HG03025 (cell line): Measurements from ENCODE around the gene CHST6.
"Not testable (repeated sequence)": the region's sequence is repeated elsewhere in the genome, so short reads cannot be mapped to it uniquely, and the experiment has no call there.

Experiments
- ATAC-seq: cut with Tn5 transposase; IDR thresholded peaks from one replicate; pipeline ENCODE4 v1.9.1; 2021; ENCODE audit warnings: mild to moderate bottlenecking, moderate library complexity; ENCODE audit not compliant: unreplicated experiment, low FRiP score

CHST6 gene

DNA sequence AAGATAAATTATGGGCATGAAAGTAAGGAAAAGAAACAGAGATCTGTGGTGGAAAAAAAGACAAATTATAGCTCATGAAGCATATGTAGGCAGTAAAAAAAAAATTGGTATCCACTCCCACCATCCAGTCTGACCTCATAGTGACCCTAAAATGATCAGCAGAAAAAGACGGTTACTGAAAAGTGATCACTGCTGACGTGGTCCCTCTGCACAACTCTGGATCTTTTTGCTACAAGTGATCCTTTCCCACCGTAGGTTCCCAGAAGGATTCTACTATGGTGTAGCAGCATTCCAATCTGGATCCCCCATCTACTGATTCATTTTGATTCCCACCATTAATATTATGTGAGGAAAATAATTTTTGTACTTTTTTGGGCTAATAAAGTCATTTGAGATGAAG lies 10.9 kb upstream of the CHST6 start:
- ATAC-seq: no peak

GRCh38 chr16:75503801-75504200 lies 8.6 kb upstream of the CHST6 start:
- ATAC-seq: no peak

DNA sequence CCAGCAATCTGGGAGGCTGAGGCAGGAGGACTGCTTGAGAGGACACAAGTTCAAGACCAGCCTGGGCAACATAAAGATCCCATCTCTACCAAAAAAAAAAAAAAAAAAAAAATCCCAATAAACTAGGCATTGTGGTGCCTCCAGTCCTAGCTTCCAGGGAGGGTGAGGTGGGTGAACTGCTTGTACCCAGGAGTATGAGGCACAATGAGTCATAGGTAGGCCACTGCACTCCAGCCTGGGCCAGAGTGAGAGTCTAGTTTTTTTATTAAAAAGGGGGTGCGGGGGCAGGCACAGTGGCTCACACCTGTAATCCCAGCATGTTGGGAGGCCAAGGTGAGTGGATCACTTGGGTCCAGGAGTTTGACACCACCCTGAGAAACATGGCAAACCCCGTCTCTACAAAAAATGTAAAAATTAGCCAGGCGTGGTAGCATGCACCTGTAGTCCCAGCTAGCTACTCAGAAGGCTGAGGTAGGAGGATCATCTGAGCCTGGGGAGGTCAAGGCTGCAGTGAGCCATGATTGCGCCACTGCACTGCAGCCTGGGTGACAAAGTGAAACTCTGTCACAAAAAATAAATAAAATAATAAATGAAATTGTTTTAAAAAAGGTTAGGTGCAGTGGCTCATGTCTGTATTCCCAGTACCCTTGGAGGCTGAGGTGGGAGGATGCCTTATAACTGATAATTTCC lies 7.8 kb upstream of the CHST6 start:
- ATAC-seq: no peak

- ATAC-seq: not testable (repeated sequence)
Measured at GRCh38 chr16:75501820-75502219, 6.6 kb upstream of the CHST6 start.

DNA sequence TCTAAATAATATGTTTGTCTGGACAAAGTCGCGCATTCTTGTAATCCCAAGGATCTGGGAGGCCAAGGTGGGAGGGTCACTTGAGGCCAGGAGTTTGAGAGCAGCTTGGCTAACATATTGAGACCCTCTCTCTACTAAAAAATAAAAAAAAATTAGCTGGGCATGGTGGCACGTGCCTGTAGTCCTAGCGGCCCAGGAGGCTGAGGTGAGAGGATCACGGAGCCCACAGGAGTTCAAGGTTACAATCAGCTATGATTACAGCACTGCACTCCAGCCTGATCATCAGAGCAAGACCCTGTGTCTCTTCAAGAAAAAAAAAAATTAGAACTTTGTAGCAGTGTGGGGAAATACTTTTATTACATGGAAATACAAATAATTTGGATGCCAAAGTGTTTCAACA lies 6.1 kb upstream of the CHST6 start:
- ATAC-seq: no peak

GRCh38 chr16:75498605-75499322 lies 3.5 kb upstream of the CHST6 start:
- not testable (repeated sequence) for ATAC-seq

GRCh38 chr16:75497558-75497957 lies 2.3 kb upstream of the CHST6 start:
- no peak for ATAC-seq

GRCh38 chr16:75494661-75495075 lies 573 bp downstream of the CHST6 start:
- ATAC-seq: no peak

GRCh38 chr16:75494184-75494583 lies 1.1 kb downstream of the CHST6 start:
- ATAC-seq: no peak

- no peak for ATAC-seq
Measured at GRCh38 chr16:75491876-75492275, 3.4 kb downstream of the CHST6 start.

DNA sequence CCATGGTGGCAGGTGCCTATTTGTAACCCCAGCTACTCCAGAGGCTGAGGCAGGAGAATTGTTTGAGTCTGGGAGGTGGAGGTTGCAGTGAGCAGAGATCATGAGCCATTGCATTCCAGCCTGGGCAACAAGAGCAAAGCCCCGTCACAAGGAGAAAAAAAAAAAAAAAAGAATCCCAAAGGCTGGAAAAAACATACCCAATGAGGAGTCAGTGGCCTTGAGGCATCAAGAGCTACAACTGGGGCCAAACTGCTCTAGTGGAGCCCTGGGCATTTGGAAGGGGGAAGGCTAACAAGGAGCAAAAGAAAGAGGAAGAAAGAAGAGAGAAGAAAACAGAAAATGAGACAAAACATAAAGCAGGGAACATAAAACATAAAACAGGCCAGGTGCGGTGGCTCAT lies 6.9 kb downstream of the CHST6 start:
- ATAC-seq: no peak

DNA sequence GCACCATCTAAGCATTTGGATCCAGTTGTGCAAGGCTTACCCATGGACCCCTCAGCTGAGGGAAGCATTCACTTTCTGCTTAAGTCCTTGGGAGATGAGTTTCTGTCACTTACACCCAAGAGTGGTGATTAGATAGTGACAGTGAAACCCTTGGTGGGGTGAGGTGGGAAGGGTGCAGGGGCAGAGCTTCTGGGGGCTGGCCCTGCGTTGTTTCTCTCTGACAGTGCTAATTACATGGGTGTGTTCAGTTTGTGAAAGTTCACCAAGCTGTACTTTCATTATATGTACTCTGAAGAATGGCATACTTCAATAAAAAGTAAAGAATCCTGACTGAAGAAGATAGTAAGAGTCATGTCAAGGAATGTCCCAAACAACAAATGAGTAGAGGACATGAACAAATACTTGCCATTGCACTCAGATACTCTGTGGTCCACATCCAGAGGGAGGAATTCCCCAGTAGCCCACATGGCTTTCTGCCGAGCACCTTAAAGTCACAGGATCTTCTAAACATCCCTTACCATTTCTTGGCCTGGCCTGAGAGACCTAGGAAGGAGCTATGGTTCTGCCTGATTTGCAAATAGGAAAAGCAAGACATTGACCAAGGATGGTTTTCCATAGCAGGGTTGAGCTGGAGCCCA lies 8.4 kb downstream of the CHST6 start:
- no peak for ATAC-seq

DNA sequence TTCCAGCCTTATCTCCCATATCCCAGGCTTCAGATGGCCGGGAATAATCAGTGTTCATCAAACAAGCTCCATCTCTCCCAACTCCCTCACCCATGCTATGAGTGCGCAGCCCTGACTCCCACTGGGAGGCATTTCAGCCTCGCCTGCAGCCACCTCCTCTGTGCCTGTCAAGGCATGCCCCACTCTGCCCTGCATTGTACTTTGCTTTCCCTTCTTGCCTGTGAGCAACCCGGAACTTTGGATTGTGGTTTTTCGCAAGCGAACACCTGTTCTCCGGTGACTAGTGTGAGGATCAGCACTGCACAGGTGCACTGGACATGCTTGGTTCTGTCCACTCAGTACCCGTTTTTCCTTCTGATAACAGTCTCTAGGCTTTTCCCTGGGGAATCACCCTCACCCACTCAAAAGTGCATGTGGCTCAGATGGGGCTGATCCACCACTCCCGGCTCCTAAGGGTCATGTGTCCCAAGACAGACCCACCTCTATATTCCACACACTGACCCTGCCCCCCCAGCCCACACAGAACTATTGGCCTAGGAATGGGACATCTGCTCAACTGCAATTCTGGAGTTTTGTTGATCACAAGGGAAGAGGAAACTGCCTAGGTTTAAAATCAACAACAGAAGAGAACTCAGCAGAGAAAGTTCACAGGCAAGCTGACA lies 9.1 kb downstream of the CHST6 start:
- ATAC-seq: no peak

DNA sequence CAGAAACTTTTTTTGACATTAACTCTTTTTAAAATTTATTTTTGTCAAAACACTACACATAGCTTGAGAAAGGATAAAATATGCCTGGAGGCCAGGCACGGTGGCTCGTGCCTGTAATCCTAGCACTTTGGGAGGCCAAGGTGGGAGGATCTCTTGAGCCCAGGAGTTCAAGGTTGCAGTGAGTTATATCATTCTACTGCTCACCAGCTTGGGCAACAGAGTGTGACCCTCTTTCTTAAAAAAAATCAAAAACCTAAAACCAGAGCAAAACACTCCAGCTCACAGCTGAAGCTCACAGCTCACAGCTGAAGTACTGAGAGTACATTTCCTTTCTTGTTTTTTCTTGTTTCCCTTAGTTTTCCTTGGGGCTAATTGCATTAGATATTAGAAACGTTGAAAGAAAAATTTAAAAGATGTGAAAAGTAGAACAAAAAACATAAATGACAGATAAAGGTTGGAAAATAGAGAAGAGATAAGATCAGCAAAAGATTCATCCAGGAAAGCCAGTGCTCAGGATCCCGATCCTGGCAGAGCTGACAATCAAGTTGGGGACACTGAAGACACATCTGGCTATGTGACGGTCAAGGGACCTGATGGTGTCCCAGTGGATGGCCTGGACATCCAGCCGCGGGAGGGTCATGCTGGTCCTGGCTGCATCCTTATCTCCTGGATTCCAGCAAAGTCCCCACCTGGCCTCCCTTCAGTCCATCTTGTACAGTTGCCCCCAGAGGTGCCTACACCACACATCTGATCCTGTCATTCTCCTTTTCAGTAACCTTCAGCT lies 9.8 kb downstream of the CHST6 start:
- no peak for ATAC-seq

- ATAC-seq: no peak
Measured at GRCh38 chr16:75483222-75483621, 12.0 kb downstream of the CHST6 start.

GRCh38 chr16:75482434-75483205 lies 12.6 kb downstream of the CHST6 start:
- ATAC-seq: no peak

GRCh38 chr16:75481475-75481874 lies 13.8 kb downstream of the CHST6 start:
- ATAC-seq: no peak

DNA sequence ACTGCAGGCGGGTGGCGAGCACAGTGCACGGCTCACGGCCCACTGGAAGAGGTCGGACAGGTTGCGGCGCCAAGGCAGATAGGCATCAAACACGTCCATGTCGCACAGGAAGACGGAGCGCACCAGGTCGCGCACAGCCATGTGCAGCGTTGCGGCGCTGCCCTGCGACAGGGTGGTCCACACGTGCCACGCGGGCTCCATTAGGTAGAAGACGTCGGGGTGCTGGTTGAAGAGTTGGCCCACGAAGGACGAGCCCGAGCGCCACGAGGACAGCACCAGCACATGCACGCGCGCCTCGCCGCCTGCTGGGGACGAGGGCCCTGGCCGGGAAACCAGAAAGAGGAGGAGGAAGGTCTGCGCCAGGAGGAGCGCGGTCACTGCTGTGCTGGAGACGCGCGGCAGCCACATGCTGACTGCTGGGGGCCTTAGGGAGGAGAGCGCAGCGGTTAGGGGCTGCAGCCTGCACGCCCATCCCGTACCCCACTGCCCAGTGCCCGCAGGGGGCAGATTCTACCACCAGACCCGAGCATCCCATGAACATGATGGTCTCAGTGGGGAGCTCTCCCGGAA lies 15.7 kb downstream of the CHST6 start:
- ATAC-seq: no peak
